HG03175 (cell line): ENCODE data around the gene FBXL3.
A peak's percentile ranks its signal among the peaks of the same experiment; 100 is the strongest.

Source experiments
- ATAC-seq: cut with Tn5 transposase; IDR thresholded peaks from one replicate; pipeline ENCODE4 v1.9.1; 2021; ENCODE audit warnings: mild to moderate bottlenecking, moderate library complexity; ENCODE audit not compliant: unreplicated experiment

Gene FBXL3

GRCh38 chr13:77026861-77027621 lies at the start of gene FBXL3:
Gene FBXL3 (minus strand): TSS chr13:77027159. CDS start chr13:77021860, 5,299 bp downstream.
- peak; percentile 55 for ATAC-seq

GRCh38 chr13:77067519-77067918 lies 40.6 kb upstream of the FBXL3 start:
- no peak for ATAC-seq

- no peak for ATAC-seq
Observed at GRCh38 chr13:77065461-77066147, 38.6 kb upstream of the FBXL3 start.

GRCh38 chr13:77062097-77062496 lies 35.1 kb upstream of the FBXL3 start:
- ATAC-seq, result no peak

- no peak for ATAC-seq
Observed at GRCh38 chr13:77061362-77061761, 34.4 kb upstream of the FBXL3 start.

- ATAC-seq, result no peak
Observed at GRCh38 chr13:77056886-77057285, 29.9 kb upstream of the FBXL3 start.

- ATAC-seq, result no peak
Observed at GRCh38 chr13:77056382-77056781, 29.4 kb upstream of the FBXL3 start.

- ATAC-seq, result no peak
Observed at GRCh38 chr13:77055158-77055557, 28.2 kb upstream of the FBXL3 start.

GRCh38 chr13:77053192-77053591 lies 26.2 kb upstream of the FBXL3 start:
- no peak for ATAC-seq

GRCh38 chr13:77048681-77049080 lies 21.7 kb upstream of the FBXL3 start:
- ATAC-seq, result no peak

GRCh38 chr13:77047649-77048343 lies 20.8 kb upstream of the FBXL3 start:
- no peak for ATAC-seq

- ATAC-seq, result no peak
Observed at GRCh38 chr13:77042566-77043177, 15.7 kb upstream of the FBXL3 start.

- no peak for ATAC-seq
Observed at GRCh38 chr13:77040835-77041234, 13.9 kb upstream of the FBXL3 start.

GRCh38 chr13:77040076-77040475 lies 13.1 kb upstream of the FBXL3 start:
- no peak for ATAC-seq

GRCh38 chr13:77038907-77039480 lies 12.0 kb upstream of the FBXL3 start:
- ATAC-seq, result no peak

GRCh38 chr13:77036279-77036678 lies 9.3 kb upstream of the FBXL3 start:
- no peak for ATAC-seq

GRCh38 chr13:77034881-77035280 lies 7.9 kb upstream of the FBXL3 start:
- no peak for ATAC-seq

GRCh38 chr13:77033717-77034302 lies 6.9 kb upstream of the FBXL3 start:
- ATAC-seq, result no peak

- no peak for ATAC-seq
Observed at GRCh38 chr13:77031656-77032243, 4.8 kb upstream of the FBXL3 start.

- no peak for ATAC-seq
Observed at GRCh38 chr13:77029436-77029835, 2.5 kb upstream of the FBXL3 start.
